ENCODE results near the gene AIDA.

AIDA gene

DNA sequence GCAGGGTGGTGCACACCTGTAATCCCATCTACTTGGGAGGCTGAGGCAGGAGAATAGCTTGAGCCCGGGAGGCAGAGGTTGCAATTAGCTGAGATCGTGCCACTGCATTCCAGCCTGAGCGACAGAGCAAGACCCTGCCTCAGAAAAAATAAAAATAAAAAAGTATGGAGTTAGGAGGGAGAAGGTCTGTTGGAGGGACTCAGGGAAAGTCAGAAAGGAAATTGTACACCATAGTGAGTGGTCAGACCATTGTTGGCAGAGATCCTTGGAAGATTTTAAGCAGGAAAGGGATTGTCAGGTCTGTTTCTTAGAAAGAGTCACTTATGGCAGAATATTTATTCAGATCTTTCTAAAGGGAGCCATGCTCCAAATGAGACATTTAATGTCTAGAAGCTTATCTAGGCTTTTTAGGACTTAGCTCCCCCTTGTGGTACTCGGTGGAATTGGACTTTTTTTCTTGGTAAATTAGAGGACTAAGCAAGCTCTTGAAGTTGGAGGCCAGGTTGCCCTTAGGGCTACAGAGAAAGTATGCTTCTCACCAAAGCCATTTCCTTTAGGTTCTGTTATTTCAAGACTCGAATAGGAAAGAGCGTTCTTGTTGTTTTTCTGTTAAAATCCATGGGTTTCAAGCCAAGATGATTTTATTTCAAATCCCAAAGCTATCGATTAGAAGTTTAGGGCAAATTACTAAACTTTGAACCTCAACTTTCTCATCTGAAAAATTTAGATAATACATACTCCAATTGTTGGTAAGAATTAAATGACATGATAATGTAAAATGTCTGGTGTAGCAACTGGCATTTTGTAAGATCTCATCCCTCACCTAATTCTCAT, 77.9 kb downstream of the AIDA start:
- no peaks in the 10 kb centered on the region for H4K20me1 ChIP-seq (ENCODE audit: insufficient read depth, low read length)
- TF ChIP-seq, protein P1, sequence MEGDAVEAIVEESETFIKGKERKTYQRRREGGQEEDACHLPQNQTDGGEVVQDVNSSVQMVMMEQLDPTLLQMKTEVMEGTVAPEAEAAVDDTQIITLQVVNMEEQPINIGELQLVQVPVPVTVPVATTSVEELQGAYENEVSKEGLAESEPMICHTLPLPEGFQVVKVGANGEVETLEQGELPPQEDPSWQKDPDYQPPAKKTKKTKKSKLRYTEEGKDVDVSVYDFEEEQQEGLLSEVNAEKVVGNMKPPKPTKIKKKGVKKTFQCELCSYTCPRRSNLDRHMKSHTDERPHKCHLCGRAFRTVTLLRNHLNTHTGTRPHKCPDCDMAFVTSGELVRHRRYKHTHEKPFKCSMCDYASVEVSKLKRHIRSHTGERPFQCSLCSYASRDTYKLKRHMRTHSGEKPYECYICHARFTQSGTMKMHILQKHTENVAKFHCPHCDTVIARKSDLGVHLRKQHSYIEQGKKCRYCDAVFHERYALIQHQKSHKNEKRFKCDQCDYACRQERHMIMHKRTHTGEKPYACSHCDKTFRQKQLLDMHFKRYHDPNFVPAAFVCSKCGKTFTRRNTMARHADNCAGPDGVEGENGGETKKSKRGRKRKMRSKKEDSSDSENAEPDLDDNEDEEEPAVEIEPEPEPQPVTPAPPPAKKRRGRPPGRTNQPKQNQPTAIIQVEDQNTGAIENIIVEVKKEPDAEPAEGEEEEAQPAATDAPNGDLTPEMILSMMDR (IDR thresholded peaks at IDR 0.05; ENCODE audit: low read length), result peak; percentile 81
- TF ChIP-seq EZH2 (IDR thresholded peaks at IDR 0.05; ENCODE audit: borderline replicate concordance, low read length), result no peak
- no peaks in the 10 kb centered on the region for H3K9me3 ChIP-seq (ENCODE audit: low read length)
- H3K79me2 ChIP-seq (ENCODE audit: insufficient read depth, low read length), result no peaks in the 10 kb centered on the region
- H3K4me2 ChIP-seq (ENCODE audit: low read length), result no peak overlapping the region
- H3K27me3 ChIP-seq (ENCODE audit: insufficient read depth, low read length), result no peaks in the 10 kb centered on the region
- no peak overlapping the region for H3K9ac ChIP-seq (ENCODE audit: low read length)
- no peak overlapping the region for H2AFZ ChIP-seq (ENCODE audit: low read length)
- H3K36me3 ChIP-seq (ENCODE audit: insufficient read depth, low read length), result peaks cover 24% of the 10 kb centered on the region; the same call in 1 of the 2 replicates
- no peak overlapping the region for H3K4me3 ChIP-seq (ENCODE audit: low read depth, low read length, poor library complexity, severe bottlenecking)
- H3K9me2 ChIP-seq (ENCODE audit: low read depth, low read length), result no peaks in the 10 kb centered on the region
- no peak overlapping the region for H3K27ac ChIP-seq (ENCODE audit: low read depth, low read length, poor library complexity, severe bottlenecking)
- no peaks in the 10 kb centered on the region for H3F3A ChIP-seq (ENCODE audit: insufficient read depth, low read length)
- no peaks in the 10 kb centered on the region for H3K4me1 ChIP-seq (ENCODE audit: insufficient read depth, low read length, severe bottlenecking)

DNA sequence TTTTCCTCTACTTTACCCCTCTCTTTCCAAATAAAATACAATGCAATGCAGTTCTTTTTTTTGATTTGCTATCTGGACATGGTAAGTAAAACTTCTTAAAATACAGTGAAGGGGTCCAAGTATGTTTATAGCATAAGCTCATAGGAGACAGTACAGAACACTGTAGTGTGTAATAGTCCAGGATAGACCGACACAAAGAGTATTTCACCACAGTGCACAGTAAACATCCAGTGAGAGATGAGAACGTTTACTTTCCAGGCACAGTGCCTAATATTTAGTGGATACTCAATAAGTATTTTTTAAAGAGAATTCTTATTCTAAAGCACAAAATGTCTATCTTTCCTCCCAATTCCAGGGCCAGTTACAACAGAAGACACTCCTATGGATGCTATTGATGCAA, 79.5 kb downstream of the AIDA start:
- TF ChIP-seq, protein P1 (IDR thresholded peaks at IDR 0.05; ENCODE audit: low read length), result no peak
- TF ChIP-seq EZH2 (IDR thresholded peaks at IDR 0.05; ENCODE audit: borderline replicate concordance, low read length), result no peak
- H3K36me3 ChIP-seq (ENCODE audit: insufficient read depth, low read length), result peaks cover 24% of the 10 kb centered on the region; the same call in 1 of the 2 replicates

DNA sequence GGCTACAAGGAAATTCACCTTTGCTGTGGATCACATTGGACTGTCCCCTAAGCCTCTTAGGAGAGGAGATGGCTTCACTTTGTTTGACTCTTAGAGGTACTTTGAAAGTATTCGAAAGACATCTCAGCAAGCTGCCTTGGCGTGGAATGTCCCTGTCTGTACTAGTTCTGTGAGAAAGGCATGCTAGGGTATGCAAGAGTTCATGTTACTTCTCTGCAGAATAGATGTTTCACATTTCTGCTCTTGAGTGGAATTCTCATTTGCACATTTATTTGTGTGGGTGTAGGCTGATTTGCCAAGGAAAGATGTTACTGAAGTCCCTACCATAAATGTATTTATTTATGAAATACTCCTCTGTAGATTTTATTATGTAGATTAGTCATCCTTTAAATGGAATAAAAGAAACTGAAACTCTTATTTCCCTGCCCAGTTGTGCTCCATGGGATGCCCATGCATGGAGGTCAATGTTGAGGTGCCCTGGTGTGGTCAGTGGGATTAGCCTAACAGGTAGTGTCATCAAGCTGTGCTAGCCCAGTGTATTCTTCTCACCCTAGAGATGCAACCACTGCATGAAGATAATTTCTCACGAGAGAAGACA, 80.6 kb downstream of the AIDA start:
- H3K4me3 ChIP-seq (ENCODE audit: low read depth, low read length, poor library complexity, severe bottlenecking), result no peak overlapping the region
- no peaks in the 10 kb centered on the region for H4K20me1 ChIP-seq (ENCODE audit: insufficient read depth, low read length)
- H3K4me2 ChIP-seq (ENCODE audit: low read length), result no peak overlapping the region
- no peaks in the 10 kb centered on the region for H3K9me3 ChIP-seq (ENCODE audit: low read length)
- no peaks in the 10 kb centered on the region for H3F3A ChIP-seq (ENCODE audit: insufficient read depth, low read length)
- TF ChIP-seq, protein P1 (IDR thresholded peaks at IDR 0.05; ENCODE audit: low read length), result no peak
- TF ChIP-seq EZH2 (IDR thresholded peaks at IDR 0.05; ENCODE audit: borderline replicate concordance, low read length), result no peak
- H2AFZ ChIP-seq (ENCODE audit: low read length), result no peak overlapping the region
- H3K79me2 ChIP-seq (ENCODE audit: insufficient read depth, low read length), result no peaks in the 10 kb centered on the region
- H3K27me3 ChIP-seq (ENCODE audit: insufficient read depth, low read length), result no peaks in the 10 kb centered on the region
- peaks cover 31% of the 10 kb centered on the region for H3K36me3 ChIP-seq (ENCODE audit: insufficient read depth, low read length)
- H3K27ac ChIP-seq (ENCODE audit: low read depth, low read length, poor library complexity, severe bottlenecking), result no peak overlapping the region
- H3K4me1 ChIP-seq (ENCODE audit: insufficient read depth, low read length, severe bottlenecking), result no peaks in the 10 kb centered on the region
- no peaks in the 10 kb centered on the region for H3K9me2 ChIP-seq (ENCODE audit: low read depth, low read length)
- no peak overlapping the region for H3K9ac ChIP-seq (ENCODE audit: low read length)

More for the DNA sequence above, 79.5 kb downstream of the AIDA start:
- H3K4me2 ChIP-seq (ENCODE audit: low read length), result no peak overlapping the region
- no peak overlapping the region for H3K4me3 ChIP-seq (ENCODE audit: low read depth, low read length, poor library complexity, severe bottlenecking)
- no peaks in the 10 kb centered on the region for H3K27me3 ChIP-seq (ENCODE audit: insufficient read depth, low read length)
- no peaks in the 10 kb centered on the region for H3F3A ChIP-seq (ENCODE audit: insufficient read depth, low read length)
- H3K9ac ChIP-seq (ENCODE audit: low read length), result no peak overlapping the region
- no peak overlapping the region for H3K27ac ChIP-seq (ENCODE audit: low read depth, low read length, poor library complexity, severe bottlenecking)
- H4K20me1 ChIP-seq (ENCODE audit: insufficient read depth, low read length), result no peaks in the 10 kb centered on the region
- H3K9me2 ChIP-seq (ENCODE audit: low read depth, low read length), result no peaks in the 10 kb centered on the region
- H2AFZ ChIP-seq (ENCODE audit: low read length), result no peak overlapping the region
- H3K4me1 ChIP-seq (ENCODE audit: insufficient read depth, low read length, severe bottlenecking), result no peaks in the 10 kb centered on the region
- no peaks in the 10 kb centered on the region for H3K79me2 ChIP-seq (ENCODE audit: insufficient read depth, low read length)
- H3K9me3 ChIP-seq (ENCODE audit: low read length), result no peaks in the 10 kb centered on the region

All from OCI-LY1 (cell line).